ENCODE results near the gene ADH1B.
"Not testable (repeated sequence)": the region's sequence is repeated elsewhere in the genome, so short reads cannot be mapped to it uniquely, and the experiment has no call there.

ADH1B gene

DNA sequence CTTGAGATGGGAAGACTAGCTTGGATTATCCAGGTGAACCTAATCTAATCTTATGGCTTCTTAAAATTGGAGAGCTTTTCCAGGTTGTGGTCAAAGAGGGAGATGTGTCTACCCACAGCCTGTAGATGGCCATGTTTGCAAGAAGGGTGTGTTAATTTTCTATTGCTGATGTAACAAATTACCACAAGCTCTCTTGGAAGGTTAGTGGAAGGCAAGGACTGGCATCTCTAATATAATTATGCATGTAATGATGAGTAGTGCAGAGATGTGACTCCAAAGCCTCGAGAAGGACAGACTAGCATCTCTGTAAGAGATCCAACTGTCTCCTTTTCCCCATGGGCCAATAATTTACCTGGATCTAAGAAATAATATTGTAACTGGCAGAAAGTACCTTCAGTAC lies 3.2 kb upstream of the ADH1B start:
- no peak for DNase-seq (ENCODE audit: low read depth in 2 of 2)

DNA sequence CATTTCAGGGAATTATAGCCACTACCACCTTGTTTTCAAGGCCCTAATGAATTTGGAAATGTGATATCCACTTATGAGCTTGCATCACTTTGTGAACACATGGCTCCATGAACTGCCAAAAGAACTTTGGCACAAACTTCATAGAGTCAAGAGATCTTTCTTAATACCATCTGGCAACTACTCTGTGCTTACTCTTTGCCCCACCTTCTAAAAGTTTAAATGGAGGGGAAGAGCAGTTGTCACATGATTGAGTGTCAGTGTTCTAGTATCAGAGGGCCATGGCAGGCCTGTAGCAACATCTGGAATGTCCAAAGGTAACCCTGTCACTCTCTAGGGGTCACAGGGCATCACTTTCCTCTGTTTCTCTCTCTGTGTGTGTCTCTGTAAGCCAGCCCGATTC lies 2.6 kb upstream of the ADH1B start:
- DNase-seq (ENCODE audit: low read depth in 2 of 2), result no peak

DNA sequence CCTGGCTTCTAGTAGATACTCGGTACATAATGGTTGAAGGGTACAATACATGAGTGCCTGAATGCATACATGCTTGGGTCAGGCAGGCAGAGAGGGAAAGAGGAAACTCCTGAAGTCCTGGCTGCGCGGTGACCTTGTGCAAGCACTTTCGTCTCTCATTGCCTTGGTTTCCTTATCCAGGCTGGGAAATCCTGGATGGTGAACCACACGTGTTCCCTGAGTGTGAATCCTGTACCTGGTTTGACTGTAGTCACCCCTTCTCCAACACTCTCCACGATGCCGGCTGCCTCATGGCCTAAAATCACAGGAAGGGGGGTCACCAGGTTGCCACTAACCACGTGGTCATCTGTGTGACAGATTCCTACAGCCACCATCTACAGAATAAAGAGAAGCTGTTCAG lies 3.4 kb downstream of the ADH1B start:
- not testable (repeated sequence) for DNase-seq (ENCODE audit: low read depth in 2 of 2)

DNA sequence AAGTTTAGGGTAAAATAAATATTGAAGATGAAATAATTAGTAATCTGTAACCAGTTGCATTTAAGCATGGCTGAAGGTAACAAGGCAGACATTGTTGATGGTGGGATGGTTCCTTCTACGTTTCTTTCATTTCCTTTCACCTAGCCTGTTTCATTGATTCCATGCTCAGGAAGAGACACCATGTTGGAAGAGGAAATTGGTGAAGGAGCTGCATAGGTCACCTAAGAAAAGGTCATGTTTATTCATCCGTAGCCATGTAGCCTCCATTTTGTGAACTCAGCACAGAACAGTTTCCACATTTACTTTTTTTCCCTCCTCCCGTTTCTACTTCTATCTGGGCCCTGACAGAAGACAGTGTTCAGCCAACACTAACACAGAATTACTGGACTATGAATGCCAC lies 3.8 kb downstream of the ADH1B start:
- no peak for DNase-seq (ENCODE audit: low read depth in 2 of 2)

DNA sequence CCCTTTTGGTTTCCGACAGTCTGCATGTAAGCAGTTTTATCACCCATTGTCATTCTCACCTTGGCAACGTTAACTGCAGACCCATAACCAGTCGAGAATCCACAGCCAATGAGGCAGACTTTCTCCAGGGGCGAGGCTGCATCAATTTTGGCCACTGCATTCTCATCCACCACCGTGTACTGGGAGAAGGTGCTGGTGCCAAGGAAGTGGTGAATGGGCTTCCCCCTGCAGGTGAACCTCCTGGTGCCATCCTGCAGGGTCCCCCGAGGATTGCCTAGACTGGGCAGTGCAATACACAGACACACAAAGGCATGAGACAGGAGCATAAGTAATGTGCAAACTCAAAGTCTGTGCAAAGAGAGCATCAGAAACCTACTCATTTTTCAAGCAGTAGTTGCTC lies 5.4 kb downstream of the ADH1B start:
- DNase-seq (ENCODE audit: low read depth in 2 of 2), result no peak

DNA sequence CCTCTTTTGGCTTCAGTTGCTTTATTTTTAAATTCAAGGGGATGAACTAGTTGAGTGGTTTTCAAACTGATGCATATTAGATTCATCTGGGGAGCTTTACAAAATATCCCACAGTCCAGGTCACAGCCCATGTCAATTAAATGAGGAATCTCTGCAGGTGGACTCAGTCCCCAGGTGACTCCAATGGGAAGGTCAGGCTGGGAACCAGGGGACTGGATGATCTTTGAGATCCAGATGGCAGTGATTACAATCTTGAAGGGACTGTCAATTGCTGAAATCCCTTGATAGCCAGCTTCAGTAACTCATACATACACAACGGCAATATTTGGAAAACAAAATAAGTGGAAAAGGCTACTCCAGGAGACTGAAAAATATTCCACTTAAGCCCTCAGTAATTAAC lies 7.0 kb downstream of the ADH1B start:
- no peak for DNase-seq (ENCODE audit: low read depth in 2 of 2)

DNA sequence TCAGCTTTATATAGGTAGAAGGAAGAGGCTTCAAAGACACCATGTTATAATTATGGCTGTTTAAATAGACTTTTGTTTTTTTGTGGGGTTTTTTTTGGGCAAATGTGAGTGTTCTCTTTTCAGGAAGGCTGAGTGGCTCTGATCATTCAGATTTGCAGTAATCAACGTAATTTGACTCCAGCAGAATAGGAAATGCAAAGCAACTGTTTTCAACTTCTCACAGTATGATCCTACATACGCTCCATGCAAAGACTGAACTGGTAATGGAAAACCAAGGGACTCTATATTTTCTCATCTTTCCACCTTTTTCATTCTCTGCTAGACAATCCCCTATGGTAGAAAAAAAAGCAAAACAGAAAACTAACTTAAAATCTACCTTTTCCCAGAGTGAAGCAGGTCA lies 10.8 kb downstream of the ADH1B start:
- DNase-seq (ENCODE audit: low read depth in 2 of 2), result no peak

DNA sequence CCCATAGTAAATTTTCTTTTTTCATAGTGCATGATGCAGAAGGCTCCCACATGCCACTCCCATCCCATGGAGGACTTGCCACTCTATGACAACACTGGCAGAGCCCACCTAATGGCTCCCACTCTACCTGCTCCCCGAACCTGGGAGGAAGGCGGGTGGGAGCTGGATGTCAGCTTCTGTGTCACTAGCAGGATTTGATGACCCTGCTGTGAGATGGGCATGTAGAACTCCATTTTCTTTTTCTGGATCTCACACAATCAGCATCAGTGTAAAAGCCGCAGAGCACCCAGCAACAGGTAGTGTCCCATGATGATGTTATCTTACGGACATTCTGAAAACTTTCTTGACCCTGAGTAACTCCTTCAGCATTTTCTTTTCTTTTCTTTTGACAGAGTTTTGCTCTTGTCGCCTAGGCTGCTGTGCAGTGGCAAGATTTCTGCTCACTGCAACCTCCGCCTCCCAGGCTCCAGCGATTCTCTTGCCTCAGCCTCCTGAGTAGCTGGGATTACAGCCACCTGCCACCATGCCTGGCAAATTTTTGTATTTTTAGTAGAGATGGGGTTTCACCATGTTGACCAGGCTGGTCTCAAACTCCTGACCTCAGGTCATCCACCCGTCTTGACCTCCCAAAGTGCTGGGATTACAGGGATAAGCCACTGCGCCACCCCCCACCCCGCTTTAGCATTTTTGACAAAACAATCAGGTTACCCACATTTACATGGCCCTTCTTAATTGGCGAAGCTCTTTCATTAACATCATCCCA lies 15.4 kb downstream of the ADH1B start:
- DNase-seq (ENCODE audit: low read depth in 2 of 2), result no peak

DNA sequence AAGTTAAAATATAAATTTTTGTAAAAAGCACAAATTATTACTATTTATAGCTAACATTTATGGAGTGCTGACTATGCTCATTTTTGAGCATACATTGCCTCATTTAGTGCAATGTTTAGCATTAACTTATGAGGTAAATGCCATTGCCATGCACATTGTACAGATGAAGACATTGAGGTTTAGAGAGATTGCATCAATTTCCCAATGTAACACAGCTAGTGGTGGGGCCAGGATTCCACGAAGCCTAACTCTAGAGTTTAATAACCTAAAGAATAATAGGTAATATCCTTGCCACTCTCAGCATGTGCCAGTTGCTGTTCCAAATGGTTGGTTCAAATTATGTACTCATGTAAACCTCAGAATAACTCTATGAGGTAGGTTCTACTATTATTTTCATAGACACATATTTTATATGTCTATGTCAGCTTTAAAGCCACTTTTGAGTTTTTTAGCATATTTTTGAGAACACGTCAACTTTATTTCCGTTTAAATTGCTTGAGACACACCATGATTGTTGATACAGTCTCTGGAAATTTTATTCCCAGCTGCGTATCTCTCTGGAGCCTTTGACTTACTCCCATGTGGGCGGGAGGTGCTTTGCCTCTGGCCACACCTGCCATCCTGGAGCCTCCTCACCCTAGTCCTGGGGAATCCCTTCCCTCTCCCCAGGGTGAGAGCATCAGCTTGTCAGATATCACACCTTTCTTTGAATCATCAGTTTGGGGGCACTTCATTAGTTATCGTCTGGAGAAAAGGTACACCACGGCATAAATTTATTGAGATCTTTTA lies 19.6 kb downstream of the ADH1B start:
- no peak for DNase-seq (ENCODE audit: low read depth in 2 of 2)

DNA sequence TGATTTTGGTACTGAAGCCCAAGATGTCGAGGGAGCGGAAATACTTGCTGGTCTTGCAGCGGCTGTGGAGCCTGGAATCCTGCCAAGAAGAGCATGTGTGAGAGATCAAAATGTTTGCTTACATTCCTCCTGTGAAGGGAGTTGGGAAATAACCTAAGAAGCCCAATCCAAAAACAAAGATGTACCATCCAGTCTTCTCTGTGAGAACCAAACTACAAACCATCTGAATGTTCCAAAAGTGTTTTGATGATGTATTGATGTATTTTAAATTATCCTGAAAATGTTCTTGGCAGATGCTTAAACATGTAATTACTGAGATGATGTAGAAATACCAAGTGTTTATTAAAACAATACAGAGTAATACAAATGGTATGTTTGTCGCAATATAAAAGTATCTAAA lies 20.3 kb downstream of the ADH1B start:
- no peak for DNase-seq (ENCODE audit: low read depth in 2 of 2)

DNA sequence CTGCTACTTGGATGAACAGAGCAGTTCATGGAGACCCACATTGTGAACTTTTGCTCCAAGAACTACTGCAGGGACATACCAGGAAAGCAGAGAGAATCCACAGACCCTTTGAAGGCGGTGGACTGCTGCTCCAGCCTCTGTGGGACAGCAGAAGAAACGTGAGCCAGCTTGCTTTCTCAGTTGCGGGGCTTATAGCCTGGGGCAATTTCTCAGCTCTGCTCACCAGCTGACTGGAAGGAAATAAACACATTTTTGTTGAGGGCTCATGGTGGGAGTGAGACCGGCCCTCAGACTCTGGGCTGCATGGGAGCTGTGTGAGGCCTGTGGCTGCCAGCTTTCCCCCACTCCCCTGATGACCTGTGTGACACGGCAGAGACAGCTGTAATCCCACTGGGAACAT lies 27.8 kb downstream of the ADH1B start:
- no peak for DNase-seq (ENCODE audit: low read depth in 2 of 2)

DNA sequence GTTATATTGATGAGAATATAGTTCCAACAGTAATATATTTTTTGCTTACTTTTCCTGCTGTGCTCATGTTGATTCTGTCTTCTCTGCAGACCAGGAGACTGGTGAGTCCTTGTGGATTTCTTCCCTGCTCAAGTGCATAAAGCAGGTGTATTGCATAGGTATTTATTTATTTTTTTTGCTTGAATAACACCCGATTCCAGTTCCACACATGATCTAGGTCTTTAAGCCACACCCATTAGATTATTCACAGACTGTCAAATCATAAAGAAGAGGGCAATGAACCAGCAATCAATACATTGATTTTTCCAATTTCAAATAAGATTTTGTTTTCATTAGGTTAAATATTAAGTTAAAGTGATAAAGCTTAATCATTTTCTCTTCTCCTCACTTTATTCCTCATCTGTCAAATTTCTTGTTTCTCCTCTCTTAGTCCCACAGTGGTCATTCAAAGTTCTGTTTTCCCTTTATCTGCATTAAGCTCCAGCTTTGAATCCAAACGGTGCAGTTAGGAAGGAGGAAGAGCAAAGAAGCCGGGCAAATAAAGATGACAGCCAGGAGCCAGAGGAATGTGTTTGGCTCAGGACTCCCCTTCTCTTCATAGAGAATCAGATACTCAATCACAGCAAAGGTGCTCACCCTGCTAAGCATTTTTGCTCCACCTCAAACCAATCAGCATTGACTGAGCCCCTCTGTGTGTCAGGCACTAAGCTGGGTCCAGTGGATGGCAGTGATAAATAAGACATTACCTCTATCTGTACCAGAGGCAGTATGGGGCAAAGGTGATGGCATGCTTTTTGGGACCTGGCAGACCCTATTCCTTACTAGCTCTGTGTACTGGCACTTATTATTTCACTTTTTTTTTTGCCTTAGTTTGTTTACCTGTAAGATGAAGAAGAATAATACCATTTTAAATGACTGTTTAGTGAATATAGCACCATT lies 30.1 kb downstream of the ADH1B start, which contains the start of gene ADH1A:
TSS of gene ADH1A (minus strand) at position 138 of the 939 bp plus-strand sequence. CDS start at position 67, 71 bp downstream.
- no peak for DNase-seq (ENCODE audit: low read depth in 2 of 2)

DNA sequence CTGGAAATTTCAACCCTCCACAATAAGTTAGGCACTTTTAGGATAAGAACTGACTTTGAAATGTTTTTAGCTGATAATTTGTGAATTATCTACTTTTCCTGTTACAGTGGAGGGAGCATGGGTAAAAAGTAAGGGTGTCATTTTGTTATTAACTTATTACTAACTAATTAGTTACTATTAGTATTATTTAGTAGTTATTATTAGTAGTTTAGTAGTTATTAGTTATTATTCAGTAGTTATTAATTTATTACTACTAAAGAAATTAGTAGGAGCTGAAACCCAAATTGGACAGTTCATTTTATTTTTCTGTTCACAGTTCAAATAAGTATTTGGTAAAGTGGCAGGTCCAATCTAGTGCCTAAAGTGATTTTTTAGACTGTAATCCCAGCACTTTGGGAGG lies 35.8 kb downstream of the ADH1B start:
- DNase-seq (ENCODE audit: low read depth in 2 of 2), result no peak

DNA sequence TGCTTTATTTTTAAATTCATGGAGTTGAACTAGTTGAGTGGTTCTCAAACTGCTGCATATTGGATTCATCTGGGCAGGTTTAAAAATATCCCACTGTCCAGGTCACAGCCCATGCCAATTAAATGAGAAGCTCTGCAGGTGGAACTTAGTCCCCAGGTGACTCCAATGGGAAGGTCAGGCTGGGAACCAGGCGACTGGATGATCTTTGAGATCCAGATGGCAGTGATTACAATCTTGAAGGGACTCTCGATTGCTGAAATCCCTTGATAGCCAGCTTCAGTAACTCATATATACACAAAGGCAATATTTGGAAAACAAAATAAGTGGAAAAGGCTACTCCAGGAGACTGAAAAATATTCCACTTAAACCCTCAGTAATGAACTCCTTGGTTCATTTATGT lies 38.5 kb downstream of the ADH1B start:
- no peak for DNase-seq (ENCODE audit: low read depth in 2 of 2)

DNA sequence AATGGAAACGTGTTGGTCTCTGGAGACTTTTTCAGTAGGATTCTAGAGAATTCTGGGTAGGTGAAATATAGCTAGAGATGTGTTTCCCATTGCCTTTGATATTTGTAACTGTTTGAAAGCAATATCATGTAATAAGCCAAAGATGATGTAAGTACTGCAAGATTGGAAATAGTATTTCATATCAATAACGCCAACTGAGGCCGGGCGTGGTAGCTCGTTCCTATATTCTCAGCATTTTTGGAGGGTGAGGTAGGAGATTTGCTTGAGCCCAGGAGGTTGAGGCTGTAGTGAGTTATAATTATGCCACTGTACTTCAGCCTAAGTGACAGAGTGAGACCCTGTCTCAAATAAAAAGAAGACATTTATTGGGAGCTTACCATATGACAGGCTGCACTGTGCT lies 39.9 kb downstream of the ADH1B start:
- no peak for DNase-seq (ENCODE audit: low read depth in 2 of 2)

DNA sequence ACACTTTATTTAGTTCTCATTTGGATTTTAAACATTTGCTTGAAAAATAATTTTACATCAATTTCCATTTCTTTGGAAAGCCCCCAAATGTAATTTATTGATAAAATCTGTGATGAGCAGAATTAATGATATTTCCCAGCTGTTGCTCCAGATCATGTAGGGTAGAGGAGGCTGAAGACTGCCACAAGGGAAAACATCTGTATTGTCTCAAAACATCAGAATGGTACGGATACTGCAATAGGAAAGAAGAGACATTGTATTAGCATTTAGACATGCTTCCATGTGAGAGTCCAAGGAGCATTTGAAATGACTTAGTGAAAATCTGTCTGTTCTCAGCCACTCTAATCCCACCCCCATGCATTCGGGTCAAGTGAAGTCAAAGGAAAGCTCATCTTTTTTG lies 44.8 kb downstream of the ADH1B start:
- DNase-seq (ENCODE audit: low read depth in 2 of 2), result no peak

DNA sequence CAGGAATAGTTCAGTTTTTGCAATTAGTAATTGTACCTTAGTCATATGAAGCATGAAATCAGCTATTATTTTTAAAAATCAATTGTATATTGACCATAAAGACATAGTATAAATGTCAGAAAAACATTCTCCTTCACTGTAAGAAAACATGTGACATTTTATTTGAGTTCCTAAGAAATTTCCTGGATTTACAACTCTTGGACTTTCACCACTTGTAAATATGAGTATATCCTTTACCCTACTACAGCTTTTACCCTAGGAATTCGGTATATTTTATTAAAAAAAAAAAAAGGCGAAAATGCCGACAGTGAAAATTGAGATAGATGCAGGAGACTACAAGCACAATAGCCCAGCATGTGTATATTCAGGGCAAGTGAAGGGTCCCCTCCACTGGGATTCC lies 45.3 kb downstream of the ADH1B start:
- DNase-seq (ENCODE audit: low read depth in 2 of 2), result no peak

DNA sequence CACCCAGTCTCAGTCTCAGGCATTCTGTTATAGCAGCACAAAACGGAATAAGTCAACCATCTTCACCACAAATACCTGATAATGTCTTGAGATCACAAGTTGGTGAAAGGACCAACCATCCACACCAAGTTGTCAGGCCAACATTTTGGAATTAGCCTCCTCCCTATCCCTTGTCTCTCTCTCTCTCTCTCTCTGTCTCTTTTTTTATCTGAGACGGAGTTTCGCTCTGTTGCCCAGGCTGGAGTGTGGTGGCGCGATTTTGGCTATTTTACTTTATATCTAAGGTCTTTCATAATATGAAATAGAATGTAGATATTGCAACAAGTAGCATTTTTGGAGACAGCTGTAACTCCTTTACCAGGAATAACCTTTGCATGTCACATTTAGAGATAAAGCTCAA lies 46.2 kb downstream of the ADH1B start:
- no peak for DNase-seq (ENCODE audit: low read depth in 2 of 2)

DNA sequence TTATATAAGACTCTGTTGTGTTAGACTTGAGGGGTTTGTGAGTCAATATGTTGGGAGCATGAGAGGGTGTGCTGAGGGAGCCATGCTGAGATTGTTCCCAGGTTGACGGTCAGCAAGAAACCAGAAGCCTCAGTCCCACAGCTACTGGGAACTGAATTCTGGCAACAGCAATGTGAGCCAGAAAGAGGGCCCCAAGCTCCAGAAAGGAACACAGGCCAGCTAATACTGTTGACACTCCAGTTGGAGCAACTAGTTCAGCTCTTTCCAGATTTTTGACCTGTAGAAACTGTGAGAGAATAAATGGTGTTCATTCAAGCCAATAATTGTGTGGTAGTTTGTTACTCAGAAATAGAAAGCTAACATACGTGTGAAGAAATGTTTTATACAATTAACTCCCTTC lies 47.5 kb downstream of the ADH1B start:
- DNase-seq (ENCODE audit: low read depth in 2 of 2), result no peak

DNA sequence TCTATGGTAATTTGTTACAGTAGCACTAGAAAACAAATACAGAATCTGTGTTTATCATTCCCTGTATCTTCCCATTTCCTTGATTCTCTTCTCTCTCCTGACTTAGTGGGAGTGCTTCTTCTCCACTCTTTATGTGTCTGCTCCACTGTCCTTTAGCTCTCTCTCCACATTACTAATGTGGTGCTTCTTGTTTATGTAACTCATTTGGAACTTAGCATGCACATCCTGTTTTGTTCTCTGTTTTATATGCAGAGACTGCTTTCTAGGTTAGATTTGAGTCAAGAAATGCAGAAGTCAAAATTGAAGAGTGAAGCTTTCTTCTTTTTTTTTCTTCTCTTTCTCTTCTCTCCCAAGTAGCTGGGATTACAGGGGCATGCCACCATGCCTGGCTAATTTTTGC lies 56.3 kb downstream of the ADH1B start:
- DNase-seq (ENCODE audit: low read depth in 2 of 2), result no peak

All from stimulated activated CD4-positive, alpha-beta T cell treated with anti-CD3 and anti-CD28 coated beads, Interleukin-1b, Interleukin-23, amount 100 ng/mL, for 1 hour (primary cell).